Esophagus muscularis mucosa (tissue), 3 donors: ENCODE measurements around the gene ARHGAP24.

Experiments
- CTCF ChIP-seq, 3 experiments: fragments of 200-600 bp in 2 of 3; fragments of 450-650 bp in 1 of 3; sonication (generic) in 2 of 3; IDR thresholded peaks; one replicate each; pipeline ENCODE4 v1.5.1; 2017 to 2019; ENCODE audit warnings: antibody characterized with exemption in 3 of 3, mild to moderate bottlenecking in 2 of 3, moderate library complexity in 1 of 3
- POLR2AphosphoS5 ChIP-seq, 2 donors: sonication (generic); formaldehyde crosslinking; IDR thresholded peaks; one replicate each; pipeline ENCODE4 v1.6.1; 2017; ENCODE audit warnings: antibody characterized with exemption in 2 of 2

GRCh38 chr4:85883180-85883579 is 408.2 kb downstream of the ARHGAP24 start:
- TF ChIP-seq CTCF (IDR thresholded peaks at IDR 0.05): no peak
- TF ChIP-seq POLR2AphosphoS5 (IDR thresholded peaks at IDR 0.05): no peak
